NCI-H2107 (cell line): ENCODE results near the gene TENM4.

ENCODE experiments used
- DNase-seq: peaks from one replicate; lab custom pipeline; 2025; lab: John Stamatoyannopoulos, UW

The TENM4 gene

GRCh38 chr11:79447038-79447786, 6.4 kb upstream of the TENM4 start:
- DNase-seq: no peak

- DNase-seq: no peak
Observed at GRCh38 chr11:79444923-79445322, 4.1 kb upstream of the TENM4 start.

- DNase-seq: no peak
Observed at GRCh38 chr11:79441461-79441875, 638 bp upstream of the TENM4 start.

GRCh38 chr11:79439886-79440570, 802 bp downstream of the TENM4 start:
- no peak for DNase-seq

GRCh38 chr11:79439410-79439885, 1.4 kb downstream of the TENM4 start:
- no peak for DNase-seq

- DNase-seq: no peak
Observed at GRCh38 chr11:79438631-79439409, 2.0 kb downstream of the TENM4 start.

- DNase-seq: no peak
Observed at GRCh38 chr11:79437981-79438630, 2.7 kb downstream of the TENM4 start.

GRCh38 chr11:79437278-79437980, 3.4 kb downstream of the TENM4 start:
- no peak for DNase-seq

- DNase-seq: no peak
Observed at GRCh38 chr11:79436919-79437277, 3.9 kb downstream of the TENM4 start.

GRCh38 chr11:79434283-79434682, 6.5 kb downstream of the TENM4 start:
- no peak for DNase-seq

- DNase-seq: no peak
Observed at GRCh38 chr11:79432138-79432537, 8.7 kb downstream of the TENM4 start.

GRCh38 chr11:79431535-79431934, 9.3 kb downstream of the TENM4 start:
- no peak for DNase-seq

- no peak for DNase-seq
Observed at GRCh38 chr11:79430280-79430679, 10.6 kb downstream of the TENM4 start.

GRCh38 chr11:79428406-79428805, 12.4 kb downstream of the TENM4 start:
- DNase-seq: no peak

- no peak for DNase-seq
Observed at GRCh38 chr11:79427611-79428327, 13.1 kb downstream of the TENM4 start.

- DNase-seq: no peak
Observed at GRCh38 chr11:79427126-79427525, 13.7 kb downstream of the TENM4 start.

GRCh38 chr11:79425463-79425862, 15.4 kb downstream of the TENM4 start:
- DNase-seq: no peak

GRCh38 chr11:79423736-79424135, 17.1 kb downstream of the TENM4 start:
- no peak for DNase-seq

- DNase-seq: no peak
Observed at GRCh38 chr11:79422866-79423265, 18.0 kb downstream of the TENM4 start.

- no peak for DNase-seq
Observed at GRCh38 chr11:79421820-79422219, 19.0 kb downstream of the TENM4 start.

GRCh38 chr11:79419120-79419519, 21.7 kb downstream of the TENM4 start:
- no peak for DNase-seq
